HG02763 (cell line): ENCODE data around the gene TMEM254.
"Not testable (repeated sequence)": the region's sequence is repeated elsewhere in the genome, so short reads cannot be mapped to it uniquely, and the experiment has no call there.

Source experiments
- ATAC-seq: cut with Tn5 transposase; IDR thresholded peaks from one replicate; pipeline ENCODE4 v1.9.1; 2021; ENCODE audit warnings: mild to moderate bottlenecking, moderate library complexity; ENCODE audit not compliant: unreplicated experiment

Gene TMEM254

GRCh38 chr10:80132299-80133139, 54.1 kb downstream of the TMEM254 start, which contains the start of gene PLAC9:
Gene PLAC9, plus strand, starts transcription at chr10:80132730. Its CDS starts 33 bp downstream, at chr10:80132763.
- ATAC-seq: no peak

DNA sequence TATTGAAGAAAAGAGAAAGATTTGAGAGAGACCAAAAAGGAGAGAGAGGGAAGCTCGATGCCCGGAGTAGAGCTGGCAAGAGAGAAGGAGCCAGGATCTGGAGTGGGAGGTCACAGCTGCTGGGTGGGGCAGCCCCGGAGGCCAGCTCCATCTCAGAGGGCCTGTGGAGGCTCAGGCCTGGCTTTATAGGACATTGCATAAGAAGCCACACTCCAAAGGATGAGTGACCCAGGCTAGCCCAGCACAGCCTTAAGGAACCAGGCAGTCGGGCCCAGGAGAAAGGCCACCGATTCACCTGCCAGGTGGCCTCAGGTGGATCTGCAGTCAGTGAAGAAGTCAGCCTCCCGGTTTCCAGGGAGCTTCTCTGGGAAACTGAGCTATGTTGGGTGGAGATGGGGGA, 54.7 kb downstream of the TMEM254 start:
- no peak for ATAC-seq

DNA sequence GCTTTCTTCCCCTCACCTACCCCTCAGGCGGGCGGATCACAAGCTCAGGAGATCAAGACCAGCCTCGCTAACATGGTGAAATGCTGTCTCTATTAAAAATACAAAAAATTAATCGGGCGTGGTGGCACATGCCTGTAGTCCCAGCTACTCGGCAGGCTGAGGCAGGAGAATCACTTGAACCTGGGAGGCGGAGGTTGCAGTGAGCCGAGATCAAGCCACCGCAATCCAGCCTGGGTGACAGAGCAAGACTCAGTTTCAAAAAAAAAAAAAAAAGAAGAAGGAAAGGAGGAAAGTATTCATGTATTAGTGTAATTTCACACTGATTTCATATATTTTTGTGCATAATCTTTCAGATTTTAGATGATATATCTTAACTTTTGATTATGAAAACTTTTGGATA, 55.2 kb downstream of the TMEM254 start:
- not testable (repeated sequence) for ATAC-seq

DNA sequence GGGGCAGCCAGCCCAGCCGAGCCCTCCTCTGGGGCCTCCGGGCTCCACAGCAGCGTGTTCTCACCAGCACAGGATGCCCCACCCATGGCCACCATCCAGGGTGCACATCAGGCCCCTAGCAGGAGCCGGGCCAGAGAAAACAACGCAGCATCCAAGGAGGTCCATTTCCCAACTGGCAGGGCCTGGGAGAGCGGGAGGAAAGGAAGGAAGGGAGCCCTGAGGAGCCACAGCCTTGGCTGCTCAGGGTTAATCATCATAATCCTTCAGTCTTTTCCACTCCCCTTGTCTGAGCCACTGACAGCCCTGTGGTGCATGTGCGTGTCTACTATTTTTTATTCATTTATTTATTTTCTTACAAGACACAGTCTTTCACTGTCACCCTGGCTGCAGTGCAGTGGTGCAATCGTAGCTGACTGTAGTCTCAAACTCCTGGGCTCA, 57.7 kb downstream of the TMEM254 start:
- ATAC-seq: no peak

GRCh38 chr10:80137031-80137862, 58.8 kb downstream of the TMEM254 start:
- ATAC-seq: no peak

- ATAC-seq: no peak
These were observed 59.5 kb downstream of the TMEM254 start for GRCh38 chr10:80137920-80138319.

DNA sequence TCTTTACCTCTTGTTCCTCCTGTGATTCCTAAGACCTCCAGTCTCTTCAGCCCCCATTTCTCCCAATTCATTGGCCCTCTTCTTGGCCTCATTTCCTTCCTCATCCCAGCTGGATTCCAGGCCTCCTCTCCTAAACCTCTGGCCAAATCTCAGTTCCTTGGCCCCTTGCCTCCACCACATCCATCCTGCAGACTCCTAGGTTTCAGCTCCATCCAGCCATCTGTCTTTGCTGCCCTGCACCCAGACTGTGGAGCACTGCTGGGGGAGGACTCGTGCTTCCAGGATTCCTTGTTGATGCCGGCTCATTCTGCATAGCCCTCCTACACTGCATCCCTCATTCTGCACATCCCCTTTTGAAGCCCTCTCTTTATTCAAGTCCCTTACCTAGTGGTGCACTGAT, 60.8 kb downstream of the TMEM254 start:
- no peak for ATAC-seq

GRCh38 chr10:80140251-80140650, 61.8 kb downstream of the TMEM254 start:
- ATAC-seq: no peak

- no peak for ATAC-seq
These were observed 63.4 kb downstream of the TMEM254 start for GRCh38 chr10:80141696-80142460.
